GM18861 (cell line): ENCODE results near the gene MLLT1.

Experiments used
- ATAC-seq: cut with Tn5 transposase; IDR thresholded peaks from one replicate; pipeline ENCODE4 v1.9.1; 2021; ENCODE audit not compliant: unreplicated experiment

Gene MLLT1

DNA sequence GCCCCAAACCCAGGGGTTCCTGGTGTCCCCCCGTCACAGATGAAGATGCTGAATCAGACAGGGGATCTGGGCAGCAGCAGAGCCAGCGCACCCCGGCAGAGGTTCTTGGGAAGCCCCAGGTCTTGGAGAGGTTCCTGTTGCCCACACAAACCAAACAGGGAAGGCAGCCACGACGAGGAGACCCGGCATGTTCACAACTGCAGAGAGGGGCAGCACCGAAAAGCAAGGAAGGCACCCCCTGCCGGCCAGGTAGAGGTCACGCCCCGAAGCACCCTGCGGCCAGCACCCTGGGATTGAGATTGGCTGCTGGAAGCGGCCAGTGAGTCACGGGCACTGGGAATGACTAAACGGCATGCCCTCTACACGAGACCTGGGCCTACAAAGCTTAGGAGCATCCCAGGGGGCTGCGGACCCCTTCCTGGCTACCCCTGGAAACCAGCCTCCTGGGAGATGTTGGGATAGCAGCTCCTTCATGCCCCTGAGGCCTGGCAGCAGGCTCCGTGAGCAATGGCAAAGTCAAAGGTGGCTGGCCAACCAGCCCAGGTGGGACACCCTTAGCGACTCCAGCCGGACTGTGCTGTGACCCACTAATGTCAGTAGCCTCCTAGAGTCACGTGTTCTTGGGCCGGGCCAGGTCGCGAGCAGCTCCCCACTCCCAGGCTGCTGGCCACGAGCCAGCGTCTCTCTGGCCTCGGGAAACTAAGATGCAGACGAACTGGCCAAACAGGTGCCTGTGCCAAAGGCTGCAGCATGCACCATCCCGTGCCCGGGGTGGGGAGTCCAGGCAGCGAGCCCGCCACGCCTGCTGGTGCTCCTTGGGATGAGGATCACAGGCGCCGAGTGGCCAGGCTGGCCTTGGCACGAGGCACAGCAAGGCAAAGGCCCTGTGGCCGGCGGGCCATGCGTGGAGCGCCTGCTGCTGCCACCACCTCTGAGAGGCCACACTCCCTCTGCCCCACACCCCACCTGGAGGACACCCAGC lies 43.2 kb downstream of the MLLT1 start:
- ATAC-seq = no peak

DNA sequence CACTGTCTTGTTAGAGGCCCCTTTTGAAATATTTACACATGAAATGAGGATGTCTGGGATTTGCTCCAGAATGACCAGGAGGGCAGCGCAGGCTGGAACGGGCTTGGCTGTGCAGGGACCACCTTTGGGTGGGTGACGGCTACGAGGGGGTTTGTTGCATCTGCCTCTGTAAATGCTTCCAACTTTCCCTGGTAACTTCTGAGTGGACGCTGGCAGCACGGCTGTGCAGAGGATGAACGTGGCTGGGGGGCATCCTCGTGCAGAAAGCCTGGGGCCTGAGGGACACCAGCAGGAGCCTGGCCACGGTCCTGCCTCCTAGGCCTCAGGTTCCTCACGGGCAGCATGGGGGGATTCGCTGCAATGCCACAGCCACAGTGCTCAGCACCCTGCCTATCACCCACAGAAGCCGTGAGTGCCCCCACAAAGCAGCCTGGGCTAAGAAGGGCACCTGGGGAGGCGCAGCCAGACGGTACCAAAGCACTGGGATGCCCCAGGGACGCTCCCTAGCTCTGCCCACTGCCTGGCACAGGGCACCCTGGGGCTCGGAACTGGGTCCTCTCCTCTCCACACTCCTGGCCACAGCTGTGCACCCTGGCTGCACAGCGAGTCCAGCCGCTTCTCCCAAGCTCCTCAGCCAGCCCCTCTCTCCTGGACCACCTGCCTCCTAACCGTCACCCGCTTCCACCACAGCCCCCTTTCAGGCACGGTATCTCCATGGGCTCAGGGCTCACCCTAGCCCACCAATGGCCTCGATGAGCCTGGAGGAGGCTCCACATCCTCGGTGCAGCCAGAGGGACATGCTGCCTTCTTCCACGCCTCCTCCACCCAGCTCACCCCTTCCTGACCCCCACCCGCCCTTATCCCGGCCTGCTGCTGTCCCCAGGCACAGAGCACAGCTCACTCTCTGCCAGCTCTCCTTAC lies 44.5 kb downstream of the MLLT1 start:
- ATAC-seq = no peak

DNA sequence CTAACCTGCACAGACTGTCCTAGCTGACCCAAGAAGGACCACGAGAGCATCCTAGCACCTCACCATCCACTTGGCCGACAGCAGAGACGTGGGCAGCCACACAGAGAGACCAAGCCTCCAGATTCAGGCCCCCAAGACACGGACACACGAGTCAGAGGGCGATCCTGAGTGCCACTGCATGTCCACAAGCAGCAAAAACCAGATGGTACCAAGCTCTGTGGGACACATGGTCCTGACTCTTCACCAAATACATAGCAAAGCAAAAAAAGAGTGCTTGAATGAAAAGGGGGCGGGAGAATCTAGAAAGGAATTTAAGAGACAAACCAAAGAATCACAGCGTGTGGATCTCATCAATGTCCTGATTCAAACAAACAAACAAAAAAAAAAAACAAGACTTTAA lies 45.2 kb downstream of the MLLT1 start:
- no peak for ATAC-seq

DNA sequence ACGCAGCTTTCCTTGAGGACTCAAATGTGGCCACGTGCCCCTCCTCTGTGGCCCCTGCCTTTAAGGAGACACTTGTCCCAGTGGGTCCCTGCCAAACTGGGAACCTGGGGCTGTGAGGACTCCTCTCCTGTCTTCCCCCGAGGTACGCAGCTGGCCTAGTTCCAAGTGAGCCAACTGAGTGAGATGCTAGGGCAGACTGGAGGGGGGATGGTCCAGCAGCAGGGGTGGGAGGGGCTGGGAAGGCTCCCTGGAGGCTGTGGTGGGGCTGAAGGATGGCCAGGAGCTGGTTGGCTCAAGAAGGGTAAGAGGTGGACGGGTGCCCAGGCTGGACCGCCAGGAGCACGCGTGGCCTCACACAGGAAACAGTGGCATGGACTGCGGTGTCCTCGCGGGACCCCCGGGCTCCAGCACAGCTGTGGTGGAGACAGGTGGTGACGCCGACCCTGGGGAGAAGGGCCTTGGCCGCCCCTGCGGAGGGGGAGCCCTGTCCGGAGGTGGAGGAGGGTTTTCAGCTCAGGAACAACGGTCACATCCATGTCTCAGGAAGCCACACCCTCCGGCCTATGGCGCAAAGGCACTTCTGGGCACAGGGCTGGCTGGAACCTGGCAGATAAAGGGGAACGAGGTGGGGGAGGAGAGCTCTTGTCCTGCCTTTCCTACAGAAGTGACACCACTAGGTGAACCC lies 45.8 kb downstream of the MLLT1 start:
- ATAC-seq = no peak

DNA sequence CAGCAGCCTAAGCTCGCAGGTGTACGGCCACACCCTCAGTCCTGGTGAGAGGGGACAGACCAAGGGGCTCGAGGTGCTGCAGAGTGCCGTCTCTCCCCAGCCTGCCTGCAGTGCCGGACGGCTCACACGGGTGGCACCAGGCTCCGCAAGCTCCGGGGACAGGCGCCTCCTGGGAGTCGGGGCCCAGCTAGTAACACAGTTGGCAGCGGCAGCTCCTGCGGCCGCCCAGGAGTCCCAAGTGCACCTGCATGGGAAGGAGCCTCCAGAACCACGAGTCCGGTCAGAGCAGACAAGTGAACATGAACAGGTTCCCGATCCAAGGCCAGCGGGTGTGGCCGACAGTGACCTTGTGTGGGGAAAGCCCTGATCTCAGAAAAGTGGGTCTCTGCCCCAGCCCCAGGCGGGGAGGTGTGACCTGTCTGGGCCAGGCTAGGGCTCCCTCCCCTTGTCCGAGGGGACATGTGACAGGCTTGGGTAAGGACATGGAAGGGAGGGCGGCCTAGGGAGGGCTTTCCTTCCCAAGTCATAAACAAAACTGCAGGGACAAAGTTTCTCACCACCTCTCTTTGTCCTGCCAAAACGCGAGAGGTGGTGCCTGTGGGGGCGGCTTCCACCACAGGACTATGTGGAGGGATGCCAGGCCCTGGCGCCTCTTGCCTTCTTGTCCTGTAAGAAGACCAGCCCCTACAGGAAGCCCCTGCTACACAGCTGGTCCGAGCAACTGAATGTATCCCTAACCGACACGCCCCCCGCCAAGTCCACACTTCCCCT lies 46.5 kb downstream of the MLLT1 start:
- no peak for ATAC-seq

DNA sequence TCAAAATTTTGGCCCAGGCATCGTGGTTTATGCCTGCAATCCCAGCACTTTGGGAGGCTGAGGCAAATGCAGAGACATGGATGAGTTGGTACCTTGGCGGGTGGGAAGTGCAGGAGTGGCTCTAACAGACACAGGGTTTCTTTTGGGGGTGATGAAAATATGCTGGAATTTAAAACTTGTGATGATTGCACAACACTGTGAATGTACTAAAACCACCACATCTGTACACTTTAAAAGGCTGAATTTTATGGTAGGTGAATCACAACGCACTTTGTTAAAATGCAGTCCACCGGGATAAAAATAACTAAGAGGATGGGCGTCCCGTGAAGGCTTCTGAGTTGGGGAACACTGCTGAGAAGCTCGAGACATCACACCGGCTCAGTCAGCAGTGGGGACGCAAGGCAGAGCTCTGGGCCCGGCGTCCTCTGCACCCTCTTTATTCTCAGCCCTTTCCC lies 47.1 kb downstream of the MLLT1 start:
- ATAC-seq = no peak

DNA sequence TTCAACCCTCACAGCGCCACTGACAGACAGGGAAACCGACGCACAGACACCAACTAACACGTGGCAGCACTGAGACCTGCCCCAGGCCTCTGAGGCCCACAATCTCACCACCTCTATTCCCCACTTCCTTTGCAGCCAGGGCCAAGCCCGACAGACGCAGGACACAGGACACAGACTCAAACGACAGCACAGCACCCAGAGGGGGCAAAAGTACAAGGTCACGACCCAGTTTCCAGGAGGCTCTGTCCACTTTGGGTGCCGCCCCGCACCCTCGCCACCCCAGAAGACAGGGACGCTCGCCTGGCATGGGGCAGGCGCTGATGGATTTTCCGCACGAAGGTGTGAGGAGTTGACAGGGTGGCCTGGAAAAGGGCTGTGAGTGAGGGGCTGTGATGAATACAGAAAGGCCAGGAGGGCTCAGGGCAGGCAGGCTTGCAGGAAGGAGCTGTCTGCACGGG lies 48.8 kb downstream of the MLLT1 start:
- ATAC-seq = no peak

DNA sequence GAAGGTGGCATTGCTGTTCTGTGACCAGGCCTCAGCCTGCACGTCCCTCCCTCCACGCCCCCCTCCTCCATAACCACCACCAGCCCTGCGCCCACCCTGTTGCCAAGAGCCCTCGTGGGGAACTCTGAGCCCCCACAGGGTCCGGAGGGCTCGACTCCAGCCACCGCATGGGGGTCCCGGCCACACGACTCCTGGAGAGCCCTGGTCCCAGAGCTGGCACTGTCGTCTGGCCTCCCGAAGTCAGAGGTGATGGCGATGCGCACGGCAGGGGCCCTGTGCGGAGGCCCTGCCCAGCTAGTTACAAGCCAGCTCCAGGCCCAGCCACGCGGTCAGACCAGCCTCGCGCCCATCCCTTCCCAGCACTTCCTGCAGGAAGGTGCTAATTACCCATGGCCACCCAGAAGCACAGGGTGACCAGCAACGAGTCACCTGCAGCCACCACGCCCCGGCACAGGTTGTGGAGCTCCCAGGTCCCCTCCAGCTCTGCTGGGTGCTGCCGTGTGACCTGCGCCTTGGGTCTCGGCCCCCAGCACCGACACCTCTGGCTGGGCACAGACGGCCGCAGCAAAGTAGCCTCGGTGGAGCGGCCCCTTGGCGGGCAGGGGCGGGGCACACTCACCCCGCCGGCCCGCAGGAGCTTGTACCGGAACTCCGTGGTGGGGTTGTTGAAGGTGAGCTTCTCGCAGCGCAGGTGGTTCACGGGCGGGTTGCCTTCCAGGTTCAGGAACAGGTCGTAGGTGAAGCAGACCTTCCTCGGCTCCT lies 49.6 kb downstream of the MLLT1 start:
- no peak for ATAC-seq

DNA sequence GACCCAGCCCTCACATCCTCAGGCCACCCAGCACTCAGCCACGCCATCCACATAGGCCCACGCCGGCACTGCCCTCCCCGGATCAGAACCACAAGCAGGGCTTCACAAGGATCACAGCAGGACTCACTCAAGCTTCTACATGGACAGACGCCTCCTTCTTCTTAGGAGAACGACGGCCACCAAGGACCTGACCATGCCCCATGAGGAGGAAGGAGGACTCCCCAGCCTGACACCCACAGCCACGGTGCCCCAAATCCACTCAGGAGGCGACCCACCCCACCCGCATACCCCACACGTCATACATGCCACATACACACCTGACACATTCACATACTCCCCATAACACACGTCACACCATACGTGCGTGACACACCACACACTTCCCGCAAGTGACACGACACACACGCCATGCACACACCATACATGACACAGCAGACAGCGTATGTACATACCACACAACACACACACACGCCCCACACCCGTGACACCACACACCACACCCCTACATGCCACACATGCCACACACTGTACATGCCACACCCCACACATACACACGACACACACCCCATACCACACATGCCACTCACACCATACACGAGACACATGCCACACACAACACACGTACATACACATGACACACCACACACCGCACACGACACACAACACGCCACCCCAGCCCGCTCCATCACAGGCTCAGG lies 50.4 kb downstream of the MLLT1 start:
- no peak for ATAC-seq

DNA sequence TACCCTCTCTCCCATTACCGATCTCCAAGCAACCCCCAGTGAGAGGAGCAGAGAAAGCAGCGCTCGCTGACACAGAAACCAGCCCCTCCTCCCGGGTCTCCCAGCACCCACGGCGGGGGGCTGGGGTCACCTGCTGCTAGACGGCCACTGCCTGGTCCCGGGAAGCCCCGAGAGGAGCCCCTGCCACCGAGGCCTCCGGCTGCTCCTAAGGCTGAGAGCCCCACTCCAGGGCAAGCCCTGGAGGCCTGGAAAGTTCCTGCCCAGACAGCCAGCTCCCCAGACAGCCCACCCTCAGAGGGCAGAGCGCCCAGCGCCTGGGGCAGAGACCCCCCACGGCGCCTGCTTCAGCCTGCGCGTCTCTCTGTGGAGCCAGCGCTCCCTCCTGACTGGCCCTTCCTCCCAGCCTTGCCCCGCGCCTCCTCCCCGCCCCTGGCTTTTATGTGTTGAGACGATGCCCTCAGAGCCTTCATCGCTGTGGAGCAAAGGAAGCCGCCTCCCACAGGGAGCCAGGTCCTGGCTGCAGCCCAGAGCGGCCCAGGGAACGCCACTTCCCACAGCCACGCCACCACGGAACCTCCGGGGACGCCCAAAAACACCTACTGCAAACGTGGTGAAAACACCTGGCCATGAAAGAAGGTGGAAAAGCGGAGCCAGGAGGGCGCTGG lies 51.1 kb downstream of the MLLT1 start:
- no peak for ATAC-seq

DNA sequence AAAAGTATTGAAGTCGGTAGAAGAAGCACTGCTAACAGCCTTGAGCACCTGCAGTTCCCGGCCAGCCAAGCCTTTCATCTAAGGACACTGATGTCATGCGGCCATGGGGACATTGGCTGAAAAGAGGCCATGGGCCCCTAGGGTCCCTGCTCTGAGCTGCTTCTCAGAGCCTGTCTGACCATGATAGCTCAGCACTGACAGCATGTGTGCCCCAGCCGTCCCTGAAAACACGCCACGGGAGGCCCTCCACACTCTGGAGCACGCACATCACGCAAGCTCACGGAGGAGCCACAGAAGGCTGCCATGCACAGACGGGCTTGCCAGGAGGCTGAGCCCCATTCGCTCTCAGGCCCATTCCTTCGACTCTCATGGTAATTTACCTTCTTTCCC lies 51.8 kb downstream of the MLLT1 start:
- ATAC-seq = no peak

DNA sequence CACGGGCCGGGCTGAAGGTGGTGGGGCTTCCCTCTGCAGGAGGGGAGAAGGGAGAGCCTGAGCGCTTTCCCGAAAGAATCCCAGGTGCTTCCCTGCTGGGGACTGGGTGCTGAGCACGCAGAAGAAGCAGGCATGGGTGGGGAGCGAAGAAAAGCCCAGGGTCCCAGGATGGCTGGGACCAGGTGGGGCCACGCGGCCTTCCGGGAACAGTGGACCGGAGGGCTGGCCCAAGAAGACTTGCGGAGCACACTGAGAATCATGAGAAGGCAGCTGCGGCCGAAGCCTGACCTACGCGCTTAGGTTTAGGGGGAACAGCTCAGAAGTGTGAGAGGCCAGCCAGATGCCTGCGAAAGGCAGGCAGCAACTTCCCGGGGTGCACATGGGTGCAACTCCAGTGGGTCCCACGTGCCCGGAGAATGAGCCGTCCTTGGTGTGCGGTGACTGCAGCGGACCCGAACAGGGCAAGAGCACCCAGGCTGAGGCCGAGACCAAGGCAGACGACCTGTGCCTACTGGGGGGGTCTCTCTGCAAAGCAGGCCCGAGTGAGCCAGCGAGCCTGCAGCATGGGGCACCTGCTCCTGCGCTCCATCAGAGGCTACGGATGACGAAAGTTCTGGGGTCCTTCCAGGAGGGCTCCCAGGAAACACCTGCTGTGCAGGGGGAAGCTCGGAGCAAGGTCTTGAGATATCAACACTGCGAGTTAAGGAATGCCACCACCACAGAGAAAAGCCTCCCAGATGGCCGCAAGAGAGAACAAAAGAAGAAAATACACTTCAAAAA lies 52.4 kb downstream of the MLLT1 start:
- no peak for ATAC-seq

DNA sequence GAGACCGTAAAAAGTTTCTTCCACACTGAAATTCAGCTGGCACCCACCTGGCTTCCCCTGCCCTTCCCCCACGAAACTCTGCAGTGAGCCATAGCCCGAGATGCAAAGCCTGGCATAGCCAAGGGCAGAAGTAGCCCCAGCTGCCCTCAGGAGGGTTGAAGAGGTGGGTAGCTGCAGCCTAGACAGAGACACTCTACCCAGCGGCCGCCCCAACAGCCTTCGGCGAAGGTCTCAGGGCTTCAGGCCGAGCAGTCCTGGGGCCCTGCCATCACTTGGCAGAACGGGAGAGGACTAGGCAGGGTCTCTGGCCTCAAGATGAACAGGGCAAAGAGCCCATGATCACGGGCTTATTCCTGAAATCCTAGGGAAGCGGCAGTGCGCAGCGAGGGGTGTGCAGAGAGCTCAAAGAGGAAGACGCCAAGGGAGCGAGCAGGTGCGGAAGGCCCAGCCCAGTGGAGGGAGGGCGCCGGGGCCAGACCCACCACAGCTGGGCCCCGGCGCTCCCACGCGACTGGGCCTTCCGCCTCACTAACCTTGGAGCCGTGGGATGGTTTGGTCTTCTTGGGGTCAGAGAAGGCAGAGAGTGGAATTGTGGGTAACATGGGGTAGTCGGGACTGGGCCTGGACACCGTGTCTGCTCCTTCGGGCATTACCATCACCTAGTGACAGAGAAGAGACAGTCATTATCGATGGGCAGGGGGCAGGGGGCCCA lies 53.2 kb downstream of the MLLT1 start:
- no peak for ATAC-seq

DNA sequence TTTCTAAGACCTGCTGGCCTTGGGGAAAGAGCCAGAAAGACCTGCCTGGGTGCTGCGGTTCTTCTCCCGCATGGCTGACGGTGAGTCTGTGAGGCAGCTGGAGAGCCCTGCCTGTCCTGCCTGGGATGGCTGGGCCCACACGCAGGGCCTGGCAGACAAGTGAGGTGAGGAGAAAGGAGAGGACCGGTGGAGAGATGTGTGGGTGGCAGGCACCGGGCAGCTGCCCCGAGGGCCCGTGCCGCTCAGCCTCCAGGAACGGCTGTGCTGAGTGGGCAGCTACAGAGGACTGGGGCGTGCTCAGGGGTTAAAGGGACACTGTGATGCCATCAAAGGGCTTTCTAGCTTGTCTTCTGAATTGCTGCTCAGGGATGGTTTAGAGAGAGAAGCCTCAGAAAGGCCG lies 53.8 kb downstream of the MLLT1 start:
- ATAC-seq = no peak

DNA sequence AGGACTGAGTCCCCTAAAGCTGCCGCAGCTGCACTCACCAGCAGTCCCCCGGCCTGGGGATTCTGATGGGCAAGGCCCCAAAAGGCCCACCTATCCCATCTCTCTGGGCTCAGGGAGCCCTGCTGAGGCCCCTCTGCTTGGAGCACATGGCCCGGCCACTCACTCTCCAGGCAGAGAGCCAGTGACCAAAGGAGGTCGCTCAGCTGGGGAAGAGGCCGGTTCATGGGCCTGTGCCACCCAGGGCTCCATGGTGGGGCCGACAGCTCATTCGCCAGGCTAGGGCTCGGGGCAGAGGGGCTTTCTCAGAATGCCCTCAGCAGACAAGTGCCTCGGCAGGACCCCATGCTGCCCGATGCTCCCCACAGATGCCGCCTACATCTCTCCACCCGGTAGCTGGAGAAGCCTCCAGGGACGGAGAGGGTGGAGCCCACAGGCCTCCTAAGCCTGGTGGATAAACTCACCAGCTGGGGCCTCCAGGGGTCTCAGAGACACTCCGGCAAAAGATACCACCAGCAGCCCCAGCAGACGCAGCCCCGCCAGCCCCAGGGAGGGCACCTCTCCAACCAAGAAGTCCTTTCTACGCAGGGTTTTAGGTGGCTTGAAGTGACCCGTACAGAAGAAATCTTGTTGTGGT lies 54.4 kb downstream of the MLLT1 start:
- ATAC-seq = no peak

DNA sequence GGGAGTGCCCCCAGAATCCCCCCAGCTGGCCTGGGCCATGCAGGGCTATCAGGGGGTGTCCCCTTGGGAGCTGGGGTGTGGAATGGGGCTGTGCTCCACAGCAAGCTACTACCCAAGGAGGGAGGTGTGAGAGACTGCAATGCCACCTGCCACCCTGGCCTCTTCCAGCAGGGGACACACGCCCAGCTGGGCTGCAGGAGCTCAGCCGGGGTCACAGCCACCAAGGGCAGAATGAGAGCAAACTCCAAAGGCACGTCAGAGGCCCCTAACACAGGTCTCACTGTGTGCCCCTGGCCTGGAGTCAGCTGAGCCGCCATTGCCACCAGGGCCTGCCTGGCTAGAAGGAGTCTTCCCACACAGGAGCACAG lies 55.5 kb downstream of the MLLT1 start:
- ATAC-seq = no peak
